HG03135 (cell line): Measurements from ENCODE around the gene PCDH12.
A peak's percentile ranks its signal among the peaks of the same experiment; 100 is the strongest.

Experiments used
- ATAC-seq: cut with Tn5 transposase; IDR thresholded peaks from one replicate; pipeline ENCODE4 v1.9.1; 2021; ENCODE audit warnings: mild to moderate bottlenecking, moderate library complexity; ENCODE audit not compliant: unreplicated experiment

Gene PCDH12

GRCh38 chr5:141966963-141967333 is 8.9 kb upstream of the PCDH12 start:
- ATAC-seq = no peak

GRCh38 chr5:141966275-141966962 is 8.4 kb upstream of the PCDH12 start:
- no peak for ATAC-seq

- ATAC-seq = no peak
Observed at GRCh38 chr5:141965071-141965470, 7.1 kb upstream of the PCDH12 start.

GRCh38 chr5:141963701-141964100 is 5.7 kb upstream of the PCDH12 start:
- ATAC-seq = no peak

GRCh38 chr5:141961466-141961865 is 3.5 kb upstream of the PCDH12 start:
- no peak for ATAC-seq

GRCh38 chr5:141960449-141961323 is 2.7 kb upstream of the PCDH12 start:
- ATAC-seq = peak; percentile 91

GRCh38 chr5:141960018-141960417 is 2.0 kb upstream of the PCDH12 start:
- no peak for ATAC-seq

GRCh38 chr5:141958546-141959172 is 657 bp upstream of the PCDH12 start:
- no peak for ATAC-seq

GRCh38 chr5:141957367-141957996 is 520 bp downstream of the PCDH12 start:
- ATAC-seq = no peak

GRCh38 chr5:141954194-141954593 is 3.8 kb downstream of the PCDH12 start:
- no peak for ATAC-seq

- no peak for ATAC-seq
Observed at GRCh38 chr5:141952020-141952419, 6.0 kb downstream of the PCDH12 start.

- ATAC-seq = peak; percentile 77
Observed at GRCh38 chr5:141951332-141951781, 6.6 kb downstream of the PCDH12 start.

- no peak for ATAC-seq
Observed at GRCh38 chr5:141950207-141951005, 7.6 kb downstream of the PCDH12 start.

- no peak for ATAC-seq
Observed at GRCh38 chr5:141949511-141949910, 8.5 kb downstream of the PCDH12 start.

GRCh38 chr5:141948812-141949211 is 9.2 kb downstream of the PCDH12 start:
- no peak for ATAC-seq

- no peak for ATAC-seq
Observed at GRCh38 chr5:141947316-141947715, 10.7 kb downstream of the PCDH12 start.

- no peak for ATAC-seq
Observed at GRCh38 chr5:141945511-141946051, 12.4 kb downstream of the PCDH12 start.

GRCh38 chr5:141944076-141944475 is 13.9 kb downstream of the PCDH12 start:
- no peak for ATAC-seq

GRCh38 chr5:141942185-141942857 is 15.7 kb downstream of the PCDH12 start:
- ATAC-seq = no peak

- ATAC-seq = no peak
Observed at GRCh38 chr5:141941779-141942178, 16.2 kb downstream of the PCDH12 start.
